H1 (cell line): Measurements from ENCODE around the gene YBX3. TPM values are rescaled to one million over a fixed set of nuclear protein-coding genes. Genes with fewer than 3 reads are reported as not detected.

Experiments
- CEBPB ChIP-seq: IDR thresholded peaks from 2 replicates; pipeline ENCODE4 v1.6.1; 2012; ENCODE audit warnings: low read depth, low read length
- CHD7 ChIP-seq: fragments of 300-600 bp; sonication (generic); IDR thresholded peaks from 2 replicates; pipeline ENCODE4 v1.7.1; 2012; ENCODE audit warnings: low read length, moderate library complexity, mild to moderate bottlenecking, inconsistent platforms; ENCODE audit not compliant: insufficient replicate concordance
- KDM5A ChIP-seq: fragments of 200-600 bp; IDR thresholded peaks from 2 replicates; pipeline ENCODE4 v1.7.1; 2012; ENCODE audit warnings: mild to moderate bottlenecking, low read length, inconsistent platforms, mixed read lengths
- SAP30 ChIP-seq: fragments of 300-600 bp; sonication (generic); IDR thresholded peaks from 2 replicates; pipeline ENCODE4 v1.7.1; 2012; ENCODE audit warnings: low read length, moderate library complexity, mild to moderate bottlenecking, inconsistent platforms; ENCODE audit not compliant: insufficient read depth, insufficient replicate concordance
- polyA plus RNA-seq, 7 experiments: library from polyadenylated mRNA; depleted of rRNA in 3 of 7; stranded (reverse) in 5 of 7; unstranded in 2 of 7; fragments of >200 nt in 5 of 7; fragments of 200-250 nt in 2 of 7; gene quantifications; 1 replicate in 5 of 7; 2 replicates in 1 of 7; 4 replicates in 1 of 7; pipeline versions ENCODE4 v1.2.1 to v1.2.3, GENCODE V29; 2011 to 2013; ENCODE audit warnings: missing spikeins in 2 of 7, mixed read lengths in 2 of 7
- total RNA-seq: library from RNA; stranded (reverse); fragmentation: NEBNext Ultra II Directional; extraction: Animal tissue kit (Norgen Biotek cat#: 25700); gene quantifications from 2 replicates; pipeline ENCODE4 v1.2.1, GENCODE V29; 2021

The YBX3 gene
- total and polyA plus RNA-seq, 2 of the 8 experiments (the other 6 are each of a cell fraction or from before 2014, with no cell fraction given): 83.1 to 480 TPM

GRCh38 chr12:10673659-10674384 lies 49.3 kb downstream of the YBX3 start, which contains the start of gene STYK1 (continued):
- TF ChIP-seq CHD7 (no peak), CEBPB (no peak), KDM5A (no peak), SAP30 (peak; percentile 77)
